Measurements from ENCODE around the gene MAN1C1. TPM values are rescaled to one million over a fixed set of nuclear protein-coding genes. Genes with fewer than 3 reads are reported as not detected.
"Not testable (repeated sequence)": the region's sequence is repeated elsewhere in the genome, so short reads cannot be mapped to it uniquely, and the experiment has no call there.

The MAN1C1 gene
- total RNA-seq, 2 donors from 2014 or later = 0.88 to 2.5 TPM

GRCh38 chr1:25657121-25657882, 40.7 kb downstream of the MAN1C1 start:
- no peak overlapping the region for H3K27ac Mint-ChIP-seq
- no peaks in the 10 kb centered on the region for H3K9me3 Mint-ChIP-seq
- H3K27me3 Mint-ChIP-seq = no peaks in the 10 kb centered on the region
- no peaks in the 10 kb centered on the region for H3K36me3 Mint-ChIP-seq
- no peak for ATAC-seq
- DNase-seq (ENCODE audit: low spot score) = no peak
- no peaks in the 10 kb centered on the region for H3K4me1 Mint-ChIP-seq (ENCODE audit: low read depth in 2 of 2)
- no peak overlapping the region for H3K4me3 Mint-ChIP-seq

GRCh38 chr1:25657883-25658760, 41.5 kb downstream of the MAN1C1 start:
- no peaks in the 10 kb centered on the region for H3K36me3 Mint-ChIP-seq
- no peak overlapping the region for H3K27ac Mint-ChIP-seq
- H3K4me3 Mint-ChIP-seq = no peak overlapping the region
- no peaks in the 10 kb centered on the region for H3K9me3 Mint-ChIP-seq
- DNase-seq (ENCODE audit: low spot score) (no peak), ATAC-seq (no peak)
- H3K27me3 Mint-ChIP-seq = no peaks in the 10 kb centered on the region
- H3K4me1 Mint-ChIP-seq (ENCODE audit: low read depth in 2 of 2) = no peaks in the 10 kb centered on the region

- Mint-ChIP-seq H3K27ac (no peak overlapping the region), H3K27me3 (no peaks in the 10 kb centered on the region), H3K36me3 (no peaks in the 10 kb centered on the region), H3K4me1 (ENCODE audit: low read depth in 2 of 2) (no peaks in the 10 kb centered on the region), H3K4me3 (no peak overlapping the region), H3K9me3 (no peaks in the 10 kb centered on the region)
- no peak for ATAC-seq
- DNase-seq (ENCODE audit: low spot score) = no peak
Measured at GRCh38 chr1:25658791-25659431, 42.3 kb downstream of the MAN1C1 start.

DNA sequence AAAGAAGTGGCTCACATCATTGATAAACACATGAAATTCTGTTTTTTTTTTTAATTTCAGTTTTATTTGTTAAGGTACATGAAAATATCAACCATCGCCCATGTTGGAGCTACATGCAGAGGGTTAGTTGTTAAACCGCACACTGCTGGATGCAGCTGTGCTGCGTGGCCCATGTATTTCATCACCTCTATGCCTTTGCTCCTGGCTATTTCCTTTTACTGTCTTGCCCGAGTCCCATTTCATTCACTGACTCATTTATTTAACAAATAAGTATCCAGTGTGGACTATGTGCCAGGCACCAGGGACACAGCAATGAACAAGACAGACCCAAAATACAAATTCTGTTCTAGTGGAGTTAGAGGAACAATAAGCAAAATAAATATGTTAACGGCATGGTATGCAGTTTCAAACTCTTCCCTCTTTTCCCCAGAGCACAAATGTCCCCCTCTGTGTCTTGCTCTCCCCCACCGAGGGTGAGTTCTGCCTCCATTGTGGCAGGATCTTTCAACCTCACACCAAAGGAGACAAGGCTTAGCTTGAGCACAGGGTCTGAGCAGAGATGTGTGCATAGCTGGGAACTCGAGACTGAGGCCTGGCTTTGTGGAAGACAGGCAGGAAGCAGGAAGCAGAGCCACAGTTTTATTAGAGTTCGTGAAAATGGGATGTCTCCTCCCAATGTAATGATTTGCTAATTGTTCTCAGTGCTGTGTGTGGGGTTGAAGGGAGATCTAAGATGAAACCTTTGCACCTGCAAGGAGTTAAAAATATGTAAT, 44.6 kb downstream of the MAN1C1 start:
- no peaks in the 10 kb centered on the region for H3K36me3 Mint-ChIP-seq
- no peak overlapping the region for H3K27ac Mint-ChIP-seq
- ATAC-seq = no peak
- no peak overlapping the region for H3K4me3 Mint-ChIP-seq
- H3K27me3 Mint-ChIP-seq = no peaks in the 10 kb centered on the region
- no peaks in the 10 kb centered on the region for H3K9me3 Mint-ChIP-seq
- H3K4me1 Mint-ChIP-seq (ENCODE audit: low read depth in 2 of 2) = no peaks in the 10 kb centered on the region
- DNase-seq (ENCODE audit: low spot score) = no peak

DNA sequence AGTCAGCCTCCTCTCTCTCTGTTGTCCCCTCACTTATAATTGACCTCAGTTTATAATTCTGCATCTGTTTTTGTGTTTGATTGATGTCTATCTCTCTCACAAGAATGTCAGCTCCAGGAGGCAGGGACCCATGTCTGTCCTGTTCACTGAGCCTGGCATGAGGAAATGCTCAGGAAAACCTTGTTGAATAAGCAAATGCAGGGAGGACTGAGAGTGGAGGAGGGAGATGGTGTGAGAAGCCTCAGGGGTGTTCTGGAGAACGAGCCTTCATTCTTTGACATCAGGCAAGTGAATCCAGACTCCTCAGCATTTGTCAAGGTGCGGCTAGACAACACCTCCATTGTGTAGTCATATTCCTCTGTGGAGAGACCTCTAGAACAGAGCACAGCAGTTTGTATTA, 45.5 kb downstream of the MAN1C1 start:
- Mint-ChIP-seq H3K4me1 (ENCODE audit: low read depth in 2 of 2) (no peaks in the 10 kb centered on the region), H3K4me3 (no peak overlapping the region), H3K27me3 (no peaks in the 10 kb centered on the region), H3K27ac (no peak overlapping the region), H3K9me3 (no peaks in the 10 kb centered on the region), H3K36me3 (no peaks in the 10 kb centered on the region)
- DNase-seq (ENCODE audit: low spot score) (no peak), ATAC-seq (no peak)

GRCh38 chr1:25662959-25663358, 46.4 kb downstream of the MAN1C1 start:
- H3K9me3 Mint-ChIP-seq; H3K27me3 Mint-ChIP-seq; H3K4me3 Mint-ChIP-seq; H3K36me3 Mint-ChIP-seq; H3K4me1 Mint-ChIP-seq (ENCODE audit: low read depth in 2 of 2); DNase-seq (ENCODE audit: low spot score); H3K27ac Mint-ChIP-seq; ATAC-seq: not testable (repeated sequence)

GRCh38 chr1:25664357-25665199, 48.0 kb downstream of the MAN1C1 start:
- no peak overlapping the region for H3K4me3 Mint-ChIP-seq
- H3K4me1 Mint-ChIP-seq (ENCODE audit: low read depth in 2 of 2) = peaks cover 0 to 3% of the 10 kb centered on the region in 2 donors
- ATAC-seq = no peak
- H3K9me3 Mint-ChIP-seq = no peaks in the 10 kb centered on the region
- H3K27me3 Mint-ChIP-seq = no peaks in the 10 kb centered on the region
- no peaks in the 10 kb centered on the region for H3K36me3 Mint-ChIP-seq
- no peak for DNase-seq (ENCODE audit: low spot score)
- no peak overlapping the region for H3K27ac Mint-ChIP-seq

- H3K27me3 Mint-ChIP-seq = no peaks in the 10 kb centered on the region
- peaks cover 0 to 3% of the 10 kb centered on the region in 2 donors for H3K4me1 Mint-ChIP-seq (ENCODE audit: low read depth in 2 of 2)
Measured at GRCh38 chr1:25666460-25666859, 49.9 kb downstream of the MAN1C1 start.

GRCh38 chr1:25668931-25669573, 52.5 kb downstream of the MAN1C1 start:
- Mint-ChIP-seq H3K9me3 (no peaks in the 10 kb centered on the region), H3K27me3 (peaks cover 0 to 4% of the 10 kb centered on the region in 2 donors), H3K4me3 (no peak overlapping the region), H3K36me3 (no peaks in the 10 kb centered on the region), H3K27ac (no peak overlapping the region), H3K4me1 (ENCODE audit: low read depth in 2 of 2) (peaks cover 2 to 6% of the 10 kb centered on the region in 2 donors)
- DNase-seq (ENCODE audit: low spot score) (no peak), ATAC-seq (no peak)

More at GRCh38 chr1:25666460-25666859, 49.9 kb downstream of the MAN1C1 start:
- no peak for ATAC-seq
- Mint-ChIP-seq H3K27ac (no peak overlapping the region), H3K9me3 (no peaks in the 10 kb centered on the region), H3K4me3 (no peak overlapping the region), H3K36me3 (no peaks in the 10 kb centered on the region)
- no peak for DNase-seq (ENCODE audit: low spot score)

DNA sequence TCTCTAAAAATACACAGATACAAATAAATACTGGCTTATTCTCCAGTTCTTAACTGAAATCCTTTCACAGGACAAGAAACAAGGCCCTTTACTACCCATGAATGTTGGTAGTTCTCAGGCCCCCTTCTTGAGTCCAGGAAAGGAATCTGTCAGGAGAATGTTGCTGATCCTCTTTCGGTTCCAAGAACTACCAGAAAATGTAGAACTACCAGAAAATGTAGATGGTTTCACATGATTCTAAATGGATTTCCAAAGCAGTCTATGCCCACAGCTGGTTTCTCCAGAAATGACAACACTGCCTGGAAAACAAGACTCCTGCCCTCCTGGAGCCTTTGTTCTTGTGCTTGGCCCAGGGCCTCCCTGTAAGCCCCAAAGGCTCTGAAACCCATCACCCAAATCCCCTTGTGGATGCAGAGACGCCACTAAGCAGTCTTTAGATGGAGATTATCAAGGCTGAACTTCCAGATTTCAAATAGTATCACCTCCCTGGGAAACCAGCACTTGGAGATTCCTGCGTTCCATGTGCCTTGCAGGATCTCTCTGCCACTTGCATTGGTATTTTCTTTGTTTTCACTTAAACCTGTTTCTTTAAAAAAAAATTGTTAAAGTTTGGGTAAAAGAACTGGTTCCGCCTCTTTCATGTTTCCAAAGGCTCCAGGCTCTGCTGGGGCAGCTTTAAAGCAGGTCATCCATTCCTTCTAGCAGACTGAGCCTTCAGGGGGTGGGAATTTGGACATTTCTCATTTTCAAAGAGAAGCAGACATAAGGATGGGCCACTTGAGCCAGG, 53.4 kb downstream of the MAN1C1 start:
- Mint-ChIP-seq H3K4me1 (ENCODE audit: low read depth in 2 of 2) (peaks cover 11 to 15% of the 10 kb centered on the region in 2 donors), H3K27me3 (peaks cover 0 to 8% of the 10 kb centered on the region in 2 donors), H3K27ac (no peak overlapping the region), H3K9me3 (no peaks in the 10 kb centered on the region), H3K36me3 (no peaks in the 10 kb centered on the region), H3K4me3 (no peak overlapping the region)
- ATAC-seq (no peak), DNase-seq (ENCODE audit: low spot score) (no peak)

DNA sequence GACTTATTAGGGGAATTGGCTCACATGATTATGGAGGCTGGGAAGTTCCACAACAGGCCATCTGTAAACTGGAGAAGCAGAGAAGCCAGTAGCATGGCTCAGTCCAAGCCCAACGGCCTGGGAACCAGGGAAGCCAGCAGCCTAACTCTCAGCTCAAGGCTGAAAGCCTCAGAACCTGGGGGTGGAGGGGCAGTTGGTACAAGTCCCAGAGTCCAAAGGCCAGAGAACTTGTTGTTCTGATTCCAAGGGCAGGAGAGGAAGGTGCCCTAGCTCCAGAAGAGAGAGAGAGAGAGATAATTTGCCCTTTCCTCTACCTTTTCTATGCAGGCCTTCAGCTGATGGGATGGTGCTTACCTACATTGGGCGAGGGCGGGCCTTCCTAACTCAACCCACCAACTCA, 55.3 kb downstream of the MAN1C1 start:
- no peak for ATAC-seq
- Mint-ChIP-seq H3K27ac (no peak overlapping the region), H3K4me3 (no peak overlapping the region), H3K27me3 (peaks cover 2 to 10% of the 10 kb centered on the region in 2 donors), H3K9me3 (no peaks in the 10 kb centered on the region), H3K4me1 (ENCODE audit: low read depth in 2 of 2) (peaks cover 29 to 31% of the 10 kb centered on the region in 2 donors), H3K36me3 (no peaks in the 10 kb centered on the region)
- DNase-seq (ENCODE audit: low spot score) = no peak
